MM.1S (cell line): ENCODE data around the gene CHRND.

Source experiments
- EZH2 ChIP-seq: fragments of 300-600 bp; sonication (generic); optimal IDR thresholded peaks from 2 replicates; pipeline ENCODE3; 2017; ENCODE audit warnings: low read depth, mild to moderate bottlenecking, antibody characterized with exemption, low read length, mixed read lengths
- EZH2phosphoT487 ChIP-seq: fragments of 300-600 bp; sonication (generic); IDR thresholded peaks from 2 replicates; pipeline ENCODE4 v1.6.1; 2018; ENCODE audit warnings: antibody characterized with exemption, low read length
- TF ChIP-seq, protein P1 (sequence below): fragments of 300-600 bp; sonication (generic); IDR thresholded peaks from 2 replicates; pipeline ENCODE4 v1.5.1; 2016; ENCODE audit warnings: antibody characterized with exemption, low read length, mixed read lengths

DNA sequence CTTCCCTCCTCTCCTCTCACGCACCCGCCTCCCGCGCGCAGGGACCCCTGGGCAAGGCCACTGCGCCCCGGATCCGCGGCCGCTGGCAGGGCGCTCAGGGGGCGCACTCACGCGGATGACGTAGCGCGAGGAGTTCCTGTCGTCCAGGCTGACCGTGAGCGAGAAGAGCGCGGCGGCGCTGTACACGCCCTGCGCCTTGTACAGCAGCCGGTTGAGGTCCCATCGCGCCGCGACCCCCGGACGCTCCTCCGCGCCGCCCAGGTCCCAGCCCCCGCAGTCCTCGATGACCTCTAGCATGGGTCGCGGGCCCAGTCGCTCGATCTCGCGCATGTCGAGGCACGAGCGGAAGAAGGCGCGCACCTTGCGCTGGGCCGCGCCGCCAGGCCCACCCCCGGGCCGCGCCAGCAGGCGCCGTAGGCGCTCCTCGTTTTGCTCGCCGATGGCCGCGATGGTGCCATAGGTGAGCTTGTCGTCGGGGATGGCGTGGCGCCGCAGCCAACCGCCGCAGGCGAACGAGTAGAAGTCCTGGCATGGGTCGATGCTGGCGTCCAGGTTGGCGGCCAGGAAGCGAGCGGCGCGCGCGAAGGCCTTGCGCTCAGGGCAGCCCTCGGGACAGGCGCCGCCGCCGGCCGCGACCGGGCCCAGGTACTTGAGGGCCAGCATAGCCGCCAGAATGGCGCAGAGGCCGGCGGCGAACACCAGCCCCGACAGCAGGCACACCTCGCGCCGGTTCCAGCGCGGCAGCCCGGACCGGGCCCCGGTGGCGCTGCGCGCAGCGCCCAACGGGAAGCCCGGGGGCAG lies 40.0 kb upstream of the CHRND start:
- TF ChIP-seq, protein P1, sequence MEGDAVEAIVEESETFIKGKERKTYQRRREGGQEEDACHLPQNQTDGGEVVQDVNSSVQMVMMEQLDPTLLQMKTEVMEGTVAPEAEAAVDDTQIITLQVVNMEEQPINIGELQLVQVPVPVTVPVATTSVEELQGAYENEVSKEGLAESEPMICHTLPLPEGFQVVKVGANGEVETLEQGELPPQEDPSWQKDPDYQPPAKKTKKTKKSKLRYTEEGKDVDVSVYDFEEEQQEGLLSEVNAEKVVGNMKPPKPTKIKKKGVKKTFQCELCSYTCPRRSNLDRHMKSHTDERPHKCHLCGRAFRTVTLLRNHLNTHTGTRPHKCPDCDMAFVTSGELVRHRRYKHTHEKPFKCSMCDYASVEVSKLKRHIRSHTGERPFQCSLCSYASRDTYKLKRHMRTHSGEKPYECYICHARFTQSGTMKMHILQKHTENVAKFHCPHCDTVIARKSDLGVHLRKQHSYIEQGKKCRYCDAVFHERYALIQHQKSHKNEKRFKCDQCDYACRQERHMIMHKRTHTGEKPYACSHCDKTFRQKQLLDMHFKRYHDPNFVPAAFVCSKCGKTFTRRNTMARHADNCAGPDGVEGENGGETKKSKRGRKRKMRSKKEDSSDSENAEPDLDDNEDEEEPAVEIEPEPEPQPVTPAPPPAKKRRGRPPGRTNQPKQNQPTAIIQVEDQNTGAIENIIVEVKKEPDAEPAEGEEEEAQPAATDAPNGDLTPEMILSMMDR, result no peak
- no peak for TF ChIP-seq EZH2
- TF ChIP-seq EZH2phosphoT487, result no peak
